ENCODE measurements around the gene NUP98. TPM values are rescaled to one million over a fixed set of nuclear protein-coding genes. Genes with fewer than 3 reads are reported as not detected.

The NUP98 gene
- total RNA-seq = 100 to 1,000 TPM; 135 to 216 TPM

DNA sequence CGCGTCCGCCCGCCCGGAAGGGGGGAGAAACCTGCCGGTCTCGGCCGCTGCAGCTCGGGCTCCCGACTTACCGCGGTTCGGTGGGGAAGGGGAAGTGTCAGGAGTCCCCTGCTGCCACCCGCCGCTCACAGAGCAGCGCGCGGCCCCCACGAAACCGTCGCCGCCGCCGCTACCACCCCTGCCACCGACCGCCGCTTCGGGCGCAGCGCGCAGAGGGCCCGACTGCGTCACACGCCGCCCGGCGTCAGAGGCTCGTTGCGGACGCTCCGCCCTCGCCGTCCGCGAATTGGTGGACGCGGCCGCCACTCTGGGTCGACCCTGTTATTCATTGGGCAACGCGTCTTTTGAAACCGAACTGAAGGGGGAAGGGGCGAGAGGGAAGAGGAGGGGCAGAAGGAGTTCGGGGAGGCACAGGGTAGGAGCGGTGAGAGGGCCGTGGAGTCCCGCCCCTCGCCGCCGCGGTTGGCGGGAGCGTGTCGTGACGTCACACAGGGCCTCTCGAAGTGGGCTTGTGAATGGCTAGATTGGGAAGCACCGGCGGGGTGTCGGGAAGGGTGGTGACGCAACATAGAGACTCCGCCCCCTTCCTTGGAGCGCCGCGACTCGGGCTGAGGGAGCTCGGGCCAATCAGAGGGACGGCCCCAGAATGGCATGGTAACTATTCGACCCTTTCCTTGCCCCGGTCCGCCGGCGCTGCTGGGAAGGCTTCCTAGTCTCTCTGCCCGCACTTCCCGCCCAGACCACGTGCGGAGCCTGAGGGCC lies at the start of gene NUP98:
Gene NUP98 (minus strand): TSS at position 226 of the 762 bp plus-strand sequence. CDS start 15,437 bp downstream, outside the sequence.
- H3K9me3 ChIP-seq = no peaks in the 10 kb centered on the region
- ATAC-seq (ENCODE audit: insufficient number of reproducible peaks, low FRiP score, low read depth) = peak; percentile 97

DNA sequence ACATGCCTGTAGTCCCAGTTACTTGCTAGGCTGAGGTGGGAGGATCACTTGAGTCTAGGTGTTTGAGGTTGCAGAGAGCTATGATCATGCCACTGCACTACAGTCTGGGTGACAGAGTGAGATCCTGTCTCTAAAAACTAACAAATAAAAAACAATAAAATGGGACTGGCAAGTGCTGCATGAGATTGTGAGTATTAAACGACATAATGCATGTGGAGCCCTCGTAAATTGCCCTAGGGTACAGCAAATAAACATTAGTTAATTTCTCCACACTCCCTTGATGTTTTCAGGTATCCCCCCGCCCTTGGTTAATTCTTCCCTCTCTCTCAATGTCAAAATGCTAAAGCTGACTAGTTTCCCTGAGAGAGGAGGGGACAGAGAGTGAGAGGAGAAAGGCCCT lies 48.3 kb upstream of the NUP98 start:
- H3K27me3 ChIP-seq (replicated peaks; ENCODE audit: insufficient read depth) = no peaks in the 10 kb centered on the region
- no peak for ATAC-seq (ENCODE audit: insufficient number of reproducible peaks, low FRiP score, low read depth)

More for the DNA sequence above, at the start of gene NUP98:
- Histone ChIP-seq H3K4me1 (ENCODE audit: control insufficient read depth in 1 of 2, low read depth in 2 of 2) (peaks cover 17 to 27% of the 10 kb centered on the region in 2 donors), H3K27me3 (replicated peaks; ENCODE audit: insufficient read depth) (no peaks in the 10 kb centered on the region), H3K36me3 (peaks cover 11% of the 10 kb centered on the region), H3K4me3 (peak within 1 kb of the TSS; percentile 94), H3K27ac (peak within 1 kb of the TSS; percentile 89 to 93)
- DNase-seq (ENCODE audit: low spot score) = peak; percentile 99
- TF ChIP-seq, protein P1, sequence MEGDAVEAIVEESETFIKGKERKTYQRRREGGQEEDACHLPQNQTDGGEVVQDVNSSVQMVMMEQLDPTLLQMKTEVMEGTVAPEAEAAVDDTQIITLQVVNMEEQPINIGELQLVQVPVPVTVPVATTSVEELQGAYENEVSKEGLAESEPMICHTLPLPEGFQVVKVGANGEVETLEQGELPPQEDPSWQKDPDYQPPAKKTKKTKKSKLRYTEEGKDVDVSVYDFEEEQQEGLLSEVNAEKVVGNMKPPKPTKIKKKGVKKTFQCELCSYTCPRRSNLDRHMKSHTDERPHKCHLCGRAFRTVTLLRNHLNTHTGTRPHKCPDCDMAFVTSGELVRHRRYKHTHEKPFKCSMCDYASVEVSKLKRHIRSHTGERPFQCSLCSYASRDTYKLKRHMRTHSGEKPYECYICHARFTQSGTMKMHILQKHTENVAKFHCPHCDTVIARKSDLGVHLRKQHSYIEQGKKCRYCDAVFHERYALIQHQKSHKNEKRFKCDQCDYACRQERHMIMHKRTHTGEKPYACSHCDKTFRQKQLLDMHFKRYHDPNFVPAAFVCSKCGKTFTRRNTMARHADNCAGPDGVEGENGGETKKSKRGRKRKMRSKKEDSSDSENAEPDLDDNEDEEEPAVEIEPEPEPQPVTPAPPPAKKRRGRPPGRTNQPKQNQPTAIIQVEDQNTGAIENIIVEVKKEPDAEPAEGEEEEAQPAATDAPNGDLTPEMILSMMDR (IDR thresholded peaks at IDR 0.05) = no peak

DNA sequence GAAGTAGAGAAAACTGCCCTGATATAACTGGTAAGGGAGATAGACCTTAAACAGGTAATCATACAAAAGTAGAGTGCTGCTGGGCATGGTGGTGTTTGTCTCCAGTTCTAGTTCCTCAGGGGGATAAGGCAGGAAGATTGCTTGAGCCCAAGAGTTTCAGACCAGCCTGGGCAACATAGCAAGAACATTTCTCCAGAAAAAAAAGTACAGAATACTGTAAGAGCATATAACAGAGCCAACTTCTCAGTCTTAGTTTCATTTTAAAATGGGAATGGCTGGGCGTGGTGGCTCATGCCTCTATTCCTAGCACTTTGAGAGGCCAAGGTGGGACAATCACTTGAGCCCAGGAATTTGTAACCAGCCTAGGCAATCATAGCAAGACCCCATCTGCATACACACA lies 47.9 kb upstream of the NUP98 start:
- Histone ChIP-seq H3K4me3 (no peak overlapping the region), H3K36me3 (no peaks in the 10 kb centered on the region), H3K27me3 (replicated peaks; ENCODE audit: insufficient read depth) (no peaks in the 10 kb centered on the region), H3K27ac (no peak overlapping the region), H3K9me3 (no peaks in the 10 kb centered on the region), H3K4me1 (ENCODE audit: control insufficient read depth in 1 of 2, low read depth in 2 of 2) (no peaks in the 10 kb centered on the region)
- no peak for ATAC-seq (ENCODE audit: insufficient number of reproducible peaks, low FRiP score, low read depth)
- DNase-seq (ENCODE audit: low spot score) = no peak
- TF ChIP-seq, protein P1 (IDR thresholded peaks at IDR 0.05) = no peak

More for the DNA sequence above, 48.3 kb upstream of the NUP98 start:
- H3K9me3 ChIP-seq = no peaks in the 10 kb centered on the region
- no peak for DNase-seq (ENCODE audit: low spot score)
- no peaks in the 10 kb centered on the region for H3K36me3 ChIP-seq
- TF ChIP-seq, protein P1 (IDR thresholded peaks at IDR 0.05) = no peak
- no peak overlapping the region for H3K4me3 ChIP-seq
- H3K4me1 ChIP-seq (ENCODE audit: control insufficient read depth in 1 of 2, low read depth in 2 of 2) = no peaks in the 10 kb centered on the region
- H3K27ac ChIP-seq = no peak overlapping the region

DNA sequence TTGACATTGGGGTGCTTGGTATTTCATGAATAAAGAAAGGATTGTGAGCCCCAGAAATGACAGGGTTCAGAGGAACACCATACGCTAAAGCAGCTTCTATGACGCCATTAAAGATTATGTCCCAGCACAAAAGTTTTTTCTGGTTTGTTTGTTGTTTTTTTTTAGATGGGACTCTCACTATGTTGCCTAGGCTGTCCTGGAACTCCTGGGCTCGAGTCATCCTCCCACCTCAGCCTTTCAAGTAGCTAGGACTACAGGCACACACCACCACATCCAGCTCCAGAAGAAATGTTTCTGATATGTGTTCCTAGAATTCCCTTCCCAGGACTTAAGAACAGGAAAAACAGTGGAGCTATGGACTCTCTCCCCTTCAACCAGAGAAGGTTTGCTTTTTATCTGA lies 46.0 kb upstream of the NUP98 start:
- ATAC-seq (ENCODE audit: insufficient number of reproducible peaks, low FRiP score, low read depth) (no peak), DNase-seq (ENCODE audit: low spot score) (no peak)
- no peaks in the 10 kb centered on the region for H3K27me3 ChIP-seq (replicated peaks; ENCODE audit: insufficient read depth)
- H3K27ac ChIP-seq = no peak overlapping the region
- H3K4me3 ChIP-seq = no peak overlapping the region
- peaks cover 0 to 17% of the 10 kb centered on the region in 2 donors for H3K4me1 ChIP-seq (ENCODE audit: control insufficient read depth in 1 of 2, low read depth in 2 of 2)
- TF ChIP-seq, protein P1 (IDR thresholded peaks at IDR 0.05) = no peak
- H3K9me3 ChIP-seq = no peaks in the 10 kb centered on the region
- no peaks in the 10 kb centered on the region for H3K36me3 ChIP-seq

DNA sequence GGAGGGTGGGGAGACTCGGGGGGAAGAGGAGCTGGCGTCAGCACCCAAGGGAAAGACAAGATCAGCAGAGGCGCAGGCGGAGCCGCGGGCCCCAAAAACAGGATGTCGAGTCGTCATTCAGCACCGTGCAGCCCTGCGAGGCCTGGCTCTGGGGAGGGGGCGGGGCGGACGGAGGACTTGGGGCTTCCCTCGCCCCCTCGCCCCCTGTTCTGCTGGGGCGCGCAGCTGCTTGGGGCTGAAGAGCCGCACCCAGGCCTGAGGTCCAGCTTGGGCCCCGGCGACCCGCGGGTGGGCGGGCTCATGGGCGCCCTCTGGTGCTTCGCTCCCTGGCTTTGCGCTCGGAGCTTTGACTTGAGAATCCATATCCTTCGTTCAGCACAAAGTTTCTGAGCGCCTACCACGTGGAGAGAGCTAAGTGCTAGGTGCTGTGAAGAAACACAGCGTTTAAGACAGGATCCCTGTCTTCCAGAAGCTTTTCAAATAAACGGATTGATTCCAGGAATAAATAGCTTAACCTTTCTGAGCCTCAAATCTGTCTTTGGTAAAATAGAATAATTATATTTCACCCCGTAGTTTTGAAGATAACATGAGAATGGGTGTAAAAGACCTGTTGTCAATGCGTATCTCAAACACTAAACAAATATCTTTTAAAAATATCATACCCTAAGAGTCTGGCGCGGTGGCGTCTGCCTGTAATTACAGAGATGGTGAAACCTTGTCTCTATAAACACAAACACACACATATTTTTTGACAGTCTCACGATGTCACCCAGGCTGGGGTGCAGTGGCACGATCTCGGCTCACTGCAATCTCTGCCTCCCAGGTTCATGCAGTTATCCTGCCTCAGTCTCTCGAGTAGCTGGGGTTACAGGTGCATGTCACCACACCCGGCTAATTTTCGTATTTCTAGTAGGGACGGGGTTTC lies 44.3 kb upstream of the NUP98 start:
- Histone ChIP-seq H3K27me3 (replicated peaks; ENCODE audit: insufficient read depth) (no peaks in the 10 kb centered on the region), H3K4me3 (peak overlapping the region; percentile 96), H3K9me3 (no peaks in the 10 kb centered on the region), H3K4me1 (ENCODE audit: control insufficient read depth in 1 of 2, low read depth in 2 of 2) (peaks cover 7 to 31% of the 10 kb centered on the region in 2 donors), H3K36me3 (no peaks in the 10 kb centered on the region), H3K27ac (peak overlapping the region; percentile 97 to 98)
- DNase-seq (ENCODE audit: low spot score) (peak; percentile 29), ATAC-seq (ENCODE audit: insufficient number of reproducible peaks, low FRiP score, low read depth) (peak; percentile 76)
- TF ChIP-seq, protein P1 (IDR thresholded peaks at IDR 0.05) = peak; percentile 69
